GM19240 (cell line): ENCODE results near the gene C19orf38.
"Not testable (repeated sequence)": the region's sequence is repeated elsewhere in the genome, so short reads cannot be mapped to it uniquely, and the experiment has no call there.

Source experiments
- DNase-seq: peaks from one replicate; pipeline ENCODE4 v3.0.0; 2011; ENCODE audit warnings: low spot score; ENCODE audit not compliant: insufficient read length

C19orf38 gene

DNA sequence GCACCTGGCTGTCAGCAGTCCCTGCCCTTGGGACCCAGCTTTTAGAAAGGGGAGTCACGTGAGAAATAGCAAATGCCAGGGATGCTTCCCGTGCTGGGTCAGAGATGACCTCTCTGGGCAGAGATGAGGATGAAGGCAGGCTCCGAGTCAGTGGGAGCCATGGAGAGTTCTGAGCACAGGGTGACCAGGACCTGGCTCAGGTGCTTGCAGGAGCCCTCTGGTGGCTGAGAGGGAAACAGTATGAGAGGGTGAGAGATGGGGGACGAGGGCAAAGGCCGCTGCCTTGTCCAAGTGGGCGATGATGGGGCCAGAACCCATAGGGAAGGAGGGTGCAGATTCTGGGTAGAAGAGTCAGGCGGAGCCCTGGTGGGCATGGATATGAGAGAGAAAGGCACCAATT is 28.0 kb upstream of the C19orf38 start:
- DNase-seq = no peak

DNA sequence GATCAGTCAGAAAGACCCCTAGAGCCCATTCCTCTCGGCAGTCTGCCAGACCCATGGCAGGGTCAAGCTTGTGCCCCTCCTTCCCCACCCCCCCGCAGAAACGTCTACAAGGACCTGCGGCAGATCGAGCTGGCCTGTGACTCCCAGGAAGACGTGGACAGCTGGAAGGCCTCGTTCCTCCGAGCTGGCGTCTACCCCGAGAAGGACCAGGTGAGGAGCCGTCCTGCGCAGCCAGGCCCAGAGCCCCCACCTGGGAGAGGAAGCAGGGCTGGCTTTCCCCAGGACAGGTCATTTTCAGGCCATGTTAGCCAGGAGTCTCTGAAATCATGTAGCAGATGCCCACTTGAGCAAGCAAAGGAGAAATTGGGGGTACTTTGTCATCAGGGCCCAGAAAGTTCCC is 24.5 kb upstream of the C19orf38 start:
- DNase-seq = no peak

DNA sequence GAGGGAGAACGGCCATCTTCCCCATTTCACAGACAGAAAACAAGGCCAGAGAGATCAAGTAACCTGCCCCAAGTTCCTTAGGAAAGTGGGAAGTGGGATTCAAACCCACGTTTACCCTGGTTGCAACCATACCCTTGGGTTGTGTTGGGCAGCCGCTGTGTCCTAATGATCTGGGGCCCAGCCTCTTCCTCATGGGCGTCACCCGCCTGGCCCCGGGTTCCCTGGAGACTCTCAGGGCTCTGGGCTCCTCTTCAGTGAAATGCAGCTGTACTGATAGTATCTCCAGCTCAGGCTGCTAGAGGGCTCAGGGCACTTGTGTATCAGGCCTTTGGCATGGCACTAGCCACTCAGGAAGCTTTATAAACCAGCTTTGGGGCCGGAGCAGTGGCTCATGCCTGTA is 22.0 kb upstream of the C19orf38 start:
- no peak for DNase-seq

DNA sequence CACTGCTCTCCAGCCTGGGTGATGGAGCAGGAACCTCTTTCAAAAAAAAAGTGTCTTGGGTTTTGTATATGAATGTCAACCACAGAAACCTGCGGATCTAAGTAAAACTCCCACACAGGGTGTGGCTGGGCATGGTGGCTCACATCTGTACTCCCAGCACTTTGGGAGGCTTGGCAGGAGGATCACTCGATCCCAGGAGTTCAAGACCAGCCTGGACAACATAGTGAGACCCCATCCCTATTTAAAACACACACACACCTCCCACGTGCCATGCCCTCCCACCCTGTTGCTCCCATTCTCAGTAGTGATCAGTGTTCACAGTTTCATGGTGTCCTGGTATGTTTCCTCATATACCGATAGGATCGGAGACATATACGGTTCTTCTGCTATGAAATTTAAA is 21.4 kb upstream of the C19orf38 start:
- no peak for DNase-seq

DNA sequence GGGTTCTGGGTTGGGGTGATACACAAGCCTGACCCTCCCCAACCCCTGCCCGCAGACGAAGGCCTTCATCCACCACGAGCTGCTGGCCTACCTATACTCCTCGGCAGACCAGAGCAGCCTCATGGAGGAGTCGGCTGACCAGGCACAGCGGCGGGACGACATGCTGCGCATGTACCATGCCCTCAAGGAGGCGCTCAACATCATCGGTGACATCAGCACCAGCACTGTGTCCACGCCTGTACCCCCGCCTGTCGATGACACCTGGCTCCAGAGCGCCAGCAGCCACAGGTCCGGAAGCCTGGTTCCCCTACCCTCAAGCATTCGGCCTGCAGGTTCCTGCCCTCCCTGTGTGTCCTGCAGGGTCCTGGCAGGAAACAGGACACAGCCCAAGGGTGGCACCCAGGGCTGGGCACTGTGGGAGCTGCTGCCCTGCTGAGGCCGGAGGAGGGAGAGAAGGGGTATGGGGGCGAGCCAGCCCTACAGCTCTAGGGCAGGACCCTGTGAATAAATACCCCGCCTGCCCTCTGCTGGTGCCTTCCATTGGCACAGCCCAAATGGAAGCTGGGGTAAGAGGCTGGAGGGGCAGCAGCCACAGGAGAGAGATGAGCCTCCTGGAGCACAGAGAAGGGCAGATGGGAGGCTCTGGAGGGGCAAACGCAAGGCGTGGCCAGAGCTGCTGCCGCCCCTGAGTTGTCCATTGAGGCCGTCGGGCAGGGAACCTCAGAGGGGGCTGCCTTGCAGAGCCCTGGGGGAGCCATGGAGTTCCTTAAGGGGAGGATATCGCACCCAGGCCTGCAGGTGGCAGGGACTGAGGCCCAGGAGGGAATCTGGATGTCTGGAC is 19.0 kb upstream of the C19orf38 start:
- no peak for DNase-seq

DNA sequence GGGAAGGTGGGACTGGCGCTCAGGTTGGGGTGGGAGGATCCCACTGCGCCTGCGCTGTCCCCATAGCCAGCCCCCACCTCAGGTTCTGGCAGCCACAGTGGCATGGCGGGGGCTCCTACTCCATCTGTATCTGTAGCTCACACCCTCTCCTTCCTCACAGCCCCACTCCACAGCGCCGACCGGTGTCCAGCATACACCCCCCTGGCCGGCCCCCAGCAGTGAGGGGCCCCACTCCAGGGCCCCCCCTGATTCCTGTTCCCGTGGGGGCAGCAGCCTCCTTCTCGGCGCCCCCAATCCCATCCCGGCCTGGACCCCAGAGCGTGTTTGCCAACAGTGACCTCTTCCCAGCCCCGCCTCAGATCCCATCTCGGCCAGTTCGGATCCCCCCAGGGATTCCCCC is 18.2 kb upstream of the C19orf38 start:
- DNase-seq = no peak

DNA sequence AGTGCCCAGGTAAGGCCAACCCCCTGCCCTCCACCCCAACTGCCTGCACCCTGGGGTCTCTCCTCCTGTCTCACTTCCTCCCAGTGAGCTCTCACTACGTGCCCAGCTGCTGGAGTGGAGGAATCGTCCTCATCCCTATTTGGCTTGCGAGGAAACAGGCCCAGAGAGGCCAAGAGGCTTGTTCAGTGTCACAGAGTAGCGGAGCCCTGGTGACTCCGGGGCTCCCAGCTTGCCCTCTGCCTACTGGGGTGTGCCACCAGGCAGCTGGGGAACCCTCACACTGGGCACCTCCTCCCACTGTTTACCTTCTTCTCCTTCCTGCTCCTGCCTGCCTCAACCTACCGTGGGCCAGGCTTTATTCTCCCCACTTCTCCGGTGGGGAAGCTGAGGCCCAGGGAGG is 17.8 kb upstream of the C19orf38 start:
- no peak for DNase-seq

DNA sequence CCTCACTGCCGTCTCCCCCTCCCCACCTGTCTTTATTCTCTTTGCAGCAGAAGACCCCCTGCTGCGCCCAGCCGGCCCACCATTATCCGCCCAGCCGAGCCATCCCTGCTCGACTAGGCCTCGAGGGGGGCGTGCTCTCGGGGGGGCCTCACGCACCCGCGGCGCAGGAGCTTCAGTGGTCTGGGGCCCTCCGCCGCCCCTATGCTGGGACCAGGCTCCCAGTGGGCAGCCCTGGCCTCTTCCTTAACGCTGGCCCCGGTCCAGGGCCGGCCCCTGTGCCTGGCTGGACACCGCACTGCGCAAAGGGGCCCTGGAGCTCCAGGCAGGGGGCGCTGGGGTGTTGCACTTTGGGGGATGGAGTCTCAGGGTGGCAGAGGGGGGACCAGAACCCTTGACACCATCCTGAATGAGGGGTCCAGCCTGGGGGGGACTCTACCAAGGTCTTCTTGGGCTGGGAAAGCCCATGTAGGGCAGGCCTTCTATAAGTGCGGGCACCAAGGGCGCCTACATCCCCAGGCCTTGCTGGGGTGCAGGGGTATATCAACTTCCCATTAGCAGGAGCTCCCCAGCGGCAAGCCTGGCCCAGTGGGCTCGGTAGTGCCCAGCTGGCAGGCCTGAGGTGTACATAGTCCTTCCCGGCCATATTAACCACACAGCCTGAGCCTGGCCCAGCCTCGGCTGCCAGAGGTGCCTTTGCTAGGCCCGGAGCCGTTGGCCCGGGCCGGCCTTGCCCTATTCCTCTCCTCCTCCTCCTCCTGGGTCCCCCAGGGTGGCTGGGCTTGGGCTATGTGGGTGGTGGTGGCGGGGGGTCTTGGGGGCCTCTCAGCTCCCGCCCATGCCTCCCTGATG is 17.1 kb upstream of the C19orf38 start:
- no peak for DNase-seq

DNA sequence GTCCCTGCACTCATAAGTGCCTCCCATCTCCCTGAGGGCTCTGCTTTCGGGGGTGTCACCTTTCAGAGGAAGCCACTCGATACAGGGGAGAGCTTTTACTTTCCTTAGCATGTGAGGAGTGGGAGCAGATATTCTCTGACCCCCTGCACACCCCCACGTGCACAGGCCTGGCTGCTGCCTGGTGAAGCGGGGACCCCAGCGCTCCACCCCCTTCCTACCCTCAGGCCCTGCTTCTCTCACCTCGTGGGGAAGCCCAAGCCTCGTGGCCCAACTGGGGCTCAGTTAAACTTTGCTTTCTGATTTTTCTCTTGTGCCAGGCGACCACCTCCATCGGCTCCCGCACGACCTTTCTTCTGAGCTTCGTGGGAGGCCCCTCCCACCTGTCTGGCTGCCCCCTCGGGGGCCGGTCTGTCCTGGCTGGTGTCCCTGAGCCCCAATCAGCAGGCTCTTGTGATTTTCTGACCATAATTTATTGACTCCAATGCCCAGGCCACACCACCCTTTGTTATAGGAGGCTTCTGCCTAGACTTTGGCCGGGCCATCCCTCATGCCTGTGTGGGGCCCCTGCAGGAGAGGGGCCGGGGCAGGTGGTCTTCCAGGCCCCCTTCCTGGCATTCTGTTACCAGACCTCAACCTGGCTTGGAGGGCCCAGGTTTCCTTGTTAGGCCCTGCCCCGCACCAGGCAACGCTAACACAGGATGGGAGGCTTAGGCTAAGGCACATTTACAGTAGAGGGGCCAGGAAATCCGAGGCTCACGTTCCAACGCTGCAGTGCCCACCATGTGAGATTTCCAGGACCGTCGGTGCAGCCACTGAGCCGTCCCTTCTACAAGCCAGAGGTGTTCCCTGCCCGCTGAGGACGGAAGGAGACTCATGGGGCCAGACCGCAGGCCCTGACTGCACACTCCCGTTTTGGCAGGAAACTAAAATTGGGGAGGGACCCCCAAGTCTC is 16.0 kb upstream of the C19orf38 start:
- no peak for DNase-seq

DNA sequence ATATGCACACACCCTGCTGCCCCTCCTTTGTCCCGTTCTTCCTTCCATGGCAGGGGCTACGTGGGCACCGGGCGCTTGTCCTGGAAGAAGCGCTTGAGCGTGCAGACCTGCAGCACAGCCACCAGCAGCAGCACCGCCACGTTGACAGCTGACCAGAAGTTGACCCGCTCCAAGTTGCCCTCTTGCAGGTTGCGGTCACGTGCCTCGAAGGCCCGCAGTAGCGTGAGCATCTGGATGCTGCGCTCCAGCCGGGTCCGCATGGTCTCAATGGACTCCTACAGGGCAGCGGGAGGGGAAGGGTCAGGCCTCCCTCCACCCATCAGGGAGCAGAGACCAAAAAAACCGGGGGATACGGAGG is 15.3 kb upstream of the C19orf38 start:
- DNase-seq = no peak

DNA sequence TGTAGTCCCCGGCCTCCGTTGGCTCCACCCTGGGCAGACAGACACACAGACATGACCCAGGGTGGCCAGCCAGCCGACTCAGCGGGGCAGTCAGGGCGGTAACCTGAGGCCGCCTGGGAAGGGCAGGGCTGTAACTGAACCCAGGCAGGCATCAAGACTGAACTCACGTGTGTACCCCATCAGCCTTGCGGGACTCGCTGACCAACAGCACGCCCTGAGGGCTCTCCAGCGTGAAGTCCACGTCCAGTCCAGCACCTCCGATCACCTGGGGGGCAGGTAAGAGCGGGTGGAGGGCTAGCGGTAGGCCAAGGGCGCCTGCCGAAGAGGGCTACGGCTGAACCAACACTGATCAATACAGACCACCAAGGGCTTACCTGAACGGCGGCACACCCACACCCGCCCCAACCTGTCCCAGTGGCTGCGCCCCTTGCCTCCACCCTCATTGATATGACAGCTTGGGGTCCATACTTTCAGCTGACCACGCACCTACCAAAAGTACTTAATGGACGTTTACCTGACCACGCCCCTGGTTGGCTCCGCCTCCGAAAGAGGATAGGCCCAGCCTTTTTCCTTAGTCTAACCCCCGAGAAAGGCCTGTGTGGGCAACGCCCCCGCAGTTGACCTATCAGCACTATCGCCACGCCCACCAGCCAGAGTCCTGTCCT is 13.0 kb upstream of the C19orf38 start:
- DNase-seq = peak; percentile 100

DNA sequence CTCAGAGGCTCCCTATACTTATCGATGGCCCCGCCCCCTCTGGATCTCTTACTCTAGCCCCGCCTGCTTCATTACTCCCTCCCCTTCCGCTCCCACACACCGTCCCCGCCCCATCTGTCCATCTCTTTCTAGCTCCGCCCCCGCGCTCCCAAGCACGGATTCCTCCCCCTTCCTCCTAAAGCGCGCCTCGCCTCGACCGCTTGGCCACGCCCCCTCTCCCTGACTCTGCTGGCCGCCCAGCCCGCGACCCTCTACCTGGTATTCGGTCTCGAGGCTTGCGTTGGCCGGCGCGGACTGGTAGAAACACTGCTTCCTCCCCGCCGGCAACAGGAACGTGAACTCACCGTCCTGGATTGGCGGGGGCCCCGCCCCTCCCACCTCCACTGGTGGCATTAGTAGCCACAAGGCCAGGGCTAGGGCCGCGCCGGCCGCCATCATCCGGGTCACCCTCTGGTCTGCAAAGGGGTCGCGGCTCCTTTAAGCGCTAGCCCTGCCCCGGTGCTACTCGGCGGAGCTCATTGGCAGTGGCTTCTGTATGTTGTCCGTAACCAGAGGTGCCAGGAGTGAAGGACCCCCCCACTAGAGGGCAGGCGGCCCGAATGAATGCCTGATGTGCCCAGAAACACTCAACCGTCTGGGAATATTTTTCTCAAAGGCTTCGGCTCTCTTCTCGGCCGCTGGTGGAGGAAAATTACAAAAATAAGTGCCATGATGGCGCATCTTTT is 12.3 kb upstream of the C19orf38 start, which contains the start of gene TMED1:
TMED1 (minus strand) TSS at position 459 of the 725 bp plus-strand sequence; CDS start at position 438, 21 bp downstream.
- peak; percentile 99 for DNase-seq

DNA sequence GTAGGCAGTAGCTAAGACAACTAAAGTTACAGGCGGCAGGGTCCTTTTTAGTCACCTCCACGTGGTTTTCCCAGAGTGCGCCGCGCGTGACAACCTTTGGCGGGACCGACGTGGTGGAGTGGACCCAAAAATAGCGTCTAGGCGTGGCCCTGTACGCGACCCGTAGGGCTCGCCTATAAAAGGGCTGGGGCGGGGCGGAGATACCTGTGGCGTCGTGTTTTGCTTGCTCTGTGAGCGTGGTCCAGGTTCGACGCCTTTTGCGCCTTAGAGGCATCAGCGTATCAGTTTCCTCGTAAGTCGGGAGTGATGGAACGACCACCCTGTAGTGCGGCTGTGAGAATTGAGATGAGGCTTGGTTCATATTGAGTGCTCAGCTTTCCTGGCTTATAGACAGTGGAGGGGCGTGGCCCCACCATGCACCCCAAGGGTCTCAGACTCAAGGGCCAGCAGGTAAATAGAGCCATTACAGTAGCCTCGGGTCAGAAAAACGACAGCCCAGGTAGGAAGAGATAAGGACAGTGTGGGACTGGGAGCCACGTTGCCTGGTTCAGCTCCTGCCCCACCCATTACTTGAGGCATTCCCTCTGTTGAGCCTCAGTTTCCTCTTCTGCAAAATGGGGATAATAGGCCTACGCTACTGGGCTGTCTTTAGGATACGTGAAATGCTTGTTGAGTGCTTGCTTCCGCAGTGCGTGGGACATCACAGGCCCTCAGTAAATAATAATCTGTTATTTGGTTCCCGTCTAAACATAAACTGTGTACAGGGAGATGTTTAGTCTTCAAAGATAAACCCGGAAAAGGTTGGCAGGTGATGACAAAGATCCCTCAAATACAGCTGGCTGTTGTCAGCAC is 11.5 kb upstream of the C19orf38 start:
- DNase-seq = no peak

DNA sequence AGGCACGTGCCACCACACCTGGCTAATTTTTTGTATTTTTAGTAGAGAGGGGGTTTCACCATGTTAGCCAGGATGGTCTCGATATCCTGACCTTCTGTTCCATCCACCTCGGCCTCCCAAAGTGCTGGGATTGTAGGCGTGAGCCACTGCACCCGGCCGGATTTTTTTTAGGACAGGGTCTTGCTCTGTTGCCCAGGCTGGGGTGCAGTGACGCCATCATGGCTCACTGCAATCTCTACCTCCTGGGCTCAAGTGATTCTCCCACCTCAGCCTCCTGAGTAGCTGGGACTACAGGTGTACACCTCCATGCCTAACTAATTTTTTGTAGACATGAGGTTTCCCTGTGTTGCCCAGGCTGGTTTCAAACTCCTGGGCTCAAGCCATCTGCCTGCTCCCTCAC is 10.6 kb upstream of the C19orf38 start:
- not testable (repeated sequence) for DNase-seq

DNA sequence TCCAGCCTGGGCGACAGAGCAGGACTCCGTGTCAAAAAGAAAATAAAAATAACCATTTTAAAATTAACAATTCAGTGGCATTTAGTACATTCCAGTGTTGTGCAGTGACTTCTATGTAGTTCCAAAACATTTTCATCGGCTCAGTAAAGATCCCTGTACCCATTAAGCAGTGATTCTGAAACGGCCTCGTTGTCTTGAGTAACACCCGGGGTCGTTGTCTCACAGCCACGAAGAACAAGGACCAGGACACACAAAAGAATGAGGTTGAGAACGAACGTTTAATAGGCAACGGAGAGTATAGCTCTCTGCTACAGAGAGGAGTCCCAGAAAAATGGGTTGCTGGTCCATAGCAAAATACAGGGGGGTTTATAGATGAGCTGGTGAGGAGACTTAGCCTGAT is 9.8 kb upstream of the C19orf38 start:
- DNase-seq = no peak

DNA sequence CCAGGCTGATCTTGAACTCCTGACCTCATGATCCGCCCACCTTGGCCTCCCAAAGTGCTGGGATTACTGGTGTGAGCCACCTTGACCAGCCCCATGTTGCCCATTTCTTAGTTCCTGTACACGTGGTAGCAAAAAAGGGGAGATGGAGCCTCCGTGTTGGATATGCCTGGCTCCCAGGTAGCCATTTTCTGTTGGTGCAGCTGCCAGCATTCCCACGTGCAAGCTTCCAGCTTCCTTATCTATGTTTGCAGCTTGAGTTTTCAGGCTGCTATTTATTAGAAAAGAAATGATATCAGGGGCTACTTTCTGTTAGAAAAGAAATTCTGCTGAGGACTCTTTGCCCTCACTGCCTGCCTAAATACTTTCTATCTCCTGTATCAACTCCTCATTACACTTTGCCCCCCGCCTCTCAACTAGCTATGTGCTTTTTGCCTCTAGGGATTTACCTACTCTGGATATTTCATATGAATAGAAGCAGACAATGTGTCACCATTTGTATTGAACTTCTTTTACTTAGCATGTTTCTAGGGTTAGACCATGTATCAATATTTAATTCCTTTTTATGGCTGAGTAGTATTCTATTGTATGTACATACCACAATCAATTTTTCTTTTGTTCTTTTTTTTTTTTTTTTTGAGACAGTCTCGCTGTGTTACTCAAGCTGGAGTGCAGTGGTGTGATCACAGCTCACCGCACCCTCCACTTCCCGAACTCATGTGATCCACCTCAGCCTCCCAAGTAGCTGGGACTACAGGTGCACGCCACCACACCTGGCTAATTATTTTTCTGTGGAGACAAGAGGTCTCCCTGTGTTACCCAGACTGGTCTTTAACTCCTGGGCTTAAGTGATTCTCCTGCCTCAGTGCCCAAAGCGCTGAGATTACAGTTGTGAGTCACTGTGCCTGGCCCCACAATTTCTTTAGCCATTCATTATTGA is 8.8 kb upstream of the C19orf38 start:
- DNase-seq = no peak

DNA sequence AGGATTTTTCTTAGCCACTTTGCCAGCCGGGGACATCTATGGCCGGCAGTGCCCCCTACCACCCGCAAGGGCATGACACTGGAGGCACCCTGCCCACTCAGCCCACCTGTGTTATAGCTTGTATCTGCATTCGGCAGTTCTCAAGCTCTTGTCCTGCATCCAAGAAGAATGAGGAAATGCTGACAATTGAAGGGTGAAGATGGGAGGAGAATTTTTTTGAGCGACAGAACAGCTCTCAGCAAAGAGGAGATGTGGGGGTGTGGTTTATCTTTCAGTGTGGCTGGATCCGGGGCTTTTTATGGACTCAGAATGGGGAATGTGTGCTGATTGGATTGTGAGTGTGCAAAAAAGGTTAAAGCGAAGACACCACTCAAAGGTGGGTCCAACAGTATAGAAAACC is 5.4 kb upstream of the C19orf38 start:
- DNase-seq = no peak

DNA sequence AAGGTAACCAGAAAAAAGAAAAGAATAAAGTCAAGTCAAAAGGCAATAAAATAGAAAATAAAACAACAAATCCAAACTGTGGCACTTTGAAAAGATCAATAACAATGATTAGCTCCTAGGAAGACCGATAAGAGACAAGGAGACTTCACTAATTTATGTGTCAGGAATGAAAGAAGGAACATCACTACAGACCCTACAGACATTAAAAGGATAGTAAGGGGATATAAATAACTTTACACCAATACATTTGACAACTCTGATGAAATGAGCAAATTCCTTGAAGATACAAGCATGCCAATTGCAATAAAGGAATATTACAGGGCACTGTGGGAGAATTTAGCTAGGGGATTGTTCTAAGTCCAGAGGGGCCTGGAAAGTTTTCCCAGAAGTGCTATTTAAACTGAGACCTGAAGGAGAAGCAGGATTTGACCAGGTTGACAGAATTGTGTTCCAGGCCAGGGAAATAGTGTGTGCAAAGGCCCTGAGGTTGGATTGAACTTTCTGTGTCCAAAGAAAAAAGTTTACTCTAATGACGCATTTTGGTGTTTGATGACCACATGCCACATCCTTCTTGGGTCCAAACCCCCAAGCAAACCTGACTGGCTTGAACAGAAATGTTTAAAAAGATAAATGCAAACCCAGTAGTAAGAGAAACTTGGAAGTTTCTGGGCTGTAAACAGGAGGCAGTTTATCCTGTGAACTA is 1.6 kb upstream of the C19orf38 start:
- DNase-seq = no peak
